ENCODE measurements around the gene TAX1BP1. TPM values are rescaled to one million over a fixed set of nuclear protein-coding genes. Genes with fewer than 3 reads are reported as not detected.

The TAX1BP1 gene
- total RNA-seq, 1 donor from 2014 or later, result 184 TPM

GRCh38 chr7:27767374-27767773 is 27.4 kb downstream of the TAX1BP1 start:
- Histone ChIP-seq H3K9me3 (replicated peaks) (no peaks in the 10 kb centered on the region), H3K36me3 (peaks cover 31% of the 10 kb centered on the region), H3K27me3 (ENCODE audit: low read depth) (no peaks in the 10 kb centered on the region), H3K4me3 (no peak overlapping the region), H3K4me1 (peaks cover 27% of the 10 kb centered on the region), H3K27ac (replicated peaks) (no peak overlapping the region)
- intact Hi-C loops (cut with micrococcal nuclease), result no loop called here
- no peak for DNase-seq
- no peak for TF ChIP-seq CTCF (IDR thresholded peaks at IDR 0.05; ENCODE audit: borderline replicate concordance)

- H3K36me3 ChIP-seq, result peaks cover 24% of the 10 kb centered on the region
- H3K4me1 ChIP-seq, result peaks cover 23% of the 10 kb centered on the region
- intact Hi-C loops (cut with micrococcal nuclease), result no loop called here
- no peaks in the 10 kb centered on the region for H3K9me3 ChIP-seq (replicated peaks)
- H3K4me3 ChIP-seq, result no peak overlapping the region
- no peak for TF ChIP-seq CTCF (IDR thresholded peaks at IDR 0.05; ENCODE audit: borderline replicate concordance)
- no peaks in the 10 kb centered on the region for H3K27me3 ChIP-seq (ENCODE audit: low read depth)
- DNase-seq, result no peak
- no peak overlapping the region for H3K27ac ChIP-seq (replicated peaks)
These were observed 31.1 kb downstream of the TAX1BP1 start for GRCh38 chr7:27771111-27771510.

GRCh38 chr7:27774717-27775328 is 34.9 kb downstream of the TAX1BP1 start:
- H3K4me1 ChIP-seq, result peaks cover 33% of the 10 kb centered on the region
- no peak overlapping the region for H3K4me3 ChIP-seq
- no peak for DNase-seq
- TF ChIP-seq CTCF (IDR thresholded peaks at IDR 0.05; ENCODE audit: borderline replicate concordance), result peak; percentile 64
- peaks cover 13% of the 10 kb centered on the region for H3K36me3 ChIP-seq
- intact Hi-C loops (cut with micrococcal nuclease), result no loop called here
- H3K27me3 ChIP-seq (ENCODE audit: low read depth), result no peaks in the 10 kb centered on the region
- H3K27ac ChIP-seq (replicated peaks), result no peak overlapping the region
- no peaks in the 10 kb centered on the region for H3K9me3 ChIP-seq (replicated peaks)

- Histone ChIP-seq H3K27ac (replicated peaks) (no peak overlapping the region), H3K27me3 (ENCODE audit: low read depth) (no peaks in the 10 kb centered on the region), H3K4me3 (no peak overlapping the region), H3K4me1 (peaks cover 39% of the 10 kb centered on the region), H3K9me3 (replicated peaks) (no peaks in the 10 kb centered on the region), H3K36me3 (peaks cover 4% of the 10 kb centered on the region)
- TF ChIP-seq CTCF (IDR thresholded peaks at IDR 0.05; ENCODE audit: borderline replicate concordance), result no peak
- intact Hi-C loops (cut with micrococcal nuclease), result no loop called here
- no peak for DNase-seq
These were observed 35.8 kb downstream of the TAX1BP1 start for GRCh38 chr7:27775782-27776181.

GRCh38 chr7:27777662-27778061 is 37.7 kb downstream of the TAX1BP1 start:
- Histone ChIP-seq H3K36me3 (no peaks in the 10 kb centered on the region), H3K27me3 (ENCODE audit: low read depth) (no peaks in the 10 kb centered on the region), H3K9me3 (replicated peaks) (no peaks in the 10 kb centered on the region), H3K4me1 (peaks cover 45% of the 10 kb centered on the region), H3K27ac (replicated peaks) (no peak overlapping the region), H3K4me3 (no peak overlapping the region)
- intact Hi-C loops (cut with micrococcal nuclease), result no loop called here
- no peak for DNase-seq
- TF ChIP-seq CTCF (IDR thresholded peaks at IDR 0.05; ENCODE audit: borderline replicate concordance), result no peak
